Diencephalon (tissue), 1 donor: ENCODE results near the gene PPP1R3E. TPM values are rescaled to one million over a fixed set of nuclear protein-coding genes. Genes with fewer than 3 reads are reported as not detected.

Experiments used
- small RNA-seq: library from RNA; depleted of rRNA; stranded (forward); fragments of <200 nt; gene quantifications from one replicate; pipeline ENCODE3, GENCODE V24; 2014
- total RNA-seq: library from RNA; depleted of rRNA; stranded (reverse); fragments of >200 nt; gene quantifications from one replicate; pipeline ENCODE4 v1.2.3, GENCODE V29; 2014

Gene PPP1R3E
- 10.4 TPM for total RNA-seq

GRCh38 chr14:23302290-23303225 is at the start of gene PPP1R3E:
Gene PPP1R3E, minus strand, starts transcription at chr14:23302859. Its CDS starts 283 bp downstream, at chr14:23302576.

GRCh38 chr14:23320584-23321571 is 18.2 kb upstream of the PPP1R3E start, which contains the start of gene PABPN1:
Gene PABPN1, plus strand, starts transcription at chr14:23321457. Its CDS starts 13 bp downstream, at chr14:23321470.

GRCh38 chr14:23306412-23307145 is 3.9 kb upstream of the PPP1R3E start, which contains the start of gene BCL2L2:
Gene BCL2L2, plus strand, starts transcription at chr14:23306833. Its CDS starts 935 bp downstream, at chr14:23307768.

GRCh38 chr14:23286020-23286901 is 16.4 kb downstream of the PPP1R3E start, which contains the start of gene HOMEZ:
Gene HOMEZ, minus strand, starts transcription at chr14:23286132. Its CDS starts 180 bp downstream, at chr14:23285952.

Small RNA genes lying within 50 kb of the gene (small RNA-seq; reads per million reads assigned to genes)
- not detected for gene RNU6-1046P

Other genes starting within 250 kb of the PPP1R3E start
- 14.1 TPM for gene CDH24, start 245.3 kb downstream of the PPP1R3E start, total RNA-seq
- 91.8 TPM for gene ACIN1, start 207.7 kb downstream of the PPP1R3E start, total RNA-seq
- gene C14orf119, start 207.4 kb downstream of the PPP1R3E start, total RNA-seq: 22.1 TPM
- gene CIROP, start 197.9 kb downstream of the PPP1R3E start, total RNA-seq: not detected
- gene CEBPE, start 183.6 kb downstream of the PPP1R3E start, total RNA-seq: not detected
- gene SLC7A8, start 119.2 kb downstream of the PPP1R3E start, total RNA-seq: 14.8 TPM
- gene RNF212B, start 64.9 kb downstream of the PPP1R3E start, total RNA-seq: not detected
- gene HOMEZ, start 16.7 kb downstream of the PPP1R3E start, total RNA-seq: 4.6 TPM
- gene BCL2L2, start 4.0 kb upstream of the PPP1R3E start, total RNA-seq: 21.9 TPM
- gene PABPN1, start 18.6 kb upstream of the PPP1R3E start, total RNA-seq: 92.3 TPM
- gene SLC22A17, start 50.0 kb upstream of the PPP1R3E start, total RNA-seq: 389 TPM
- gene EFS, start 62.3 kb upstream of the PPP1R3E start, total RNA-seq: 9.7 TPM
- gene IL25, start 70.0 kb upstream of the PPP1R3E start, total RNA-seq: not detected
- 9.2 TPM for gene CMTM5, start 74.2 kb upstream of the PPP1R3E start, total RNA-seq
- under 0.01 TPM for gene MYH6, start 105.4 kb upstream of the PPP1R3E start, total RNA-seq
- 3.2 TPM for gene MYH7, start 132.8 kb upstream of the PPP1R3E start, total RNA-seq
- gene NGDN, start 166.8 kb upstream of the PPP1R3E start, total RNA-seq: 39.0 TPM
- gene ZFHX2, start 248.9 kb upstream of the PPP1R3E start, total RNA-seq: 3.5 TPM